ENCODE data around the gene CCP110. TPM values are rescaled to one million over a fixed set of nuclear protein-coding genes. Genes with fewer than 3 reads are reported as not detected.

The CCP110 gene
- total RNA-seq, result 7.8 and 18.8 TPM in 2 replicates

- DNase-seq, result peak; percentile 98
Observed at GRCh38 chr16:19523559-19524355, at the start of gene CCP110. Gene CCP110, plus strand, starts transcription at chr16:19523942. Its CDS starts 3,940 bp downstream, at chr16:19527882.

GRCh38 chr16:19474617-19475016 is 49.1 kb upstream of the CCP110 start:
- DNase-seq, result no peak

- DNase-seq, result no peak
Observed at GRCh38 chr16:19478505-19478904, 45.2 kb upstream of the CCP110 start.

- no peak for DNase-seq
Observed at GRCh38 chr16:19479302-19479721, 44.4 kb upstream of the CCP110 start.

- no peak for DNase-seq
Observed at GRCh38 chr16:19481296-19481695, 42.4 kb upstream of the CCP110 start.

- DNase-seq, result no peak
Observed at GRCh38 chr16:19481769-19482168, 42.0 kb upstream of the CCP110 start.

GRCh38 chr16:19482291-19482690 is 41.5 kb upstream of the CCP110 start:
- DNase-seq, result no peak

GRCh38 chr16:19484096-19484495 is 39.6 kb upstream of the CCP110 start:
- no peak for DNase-seq

- no peak for DNase-seq
Observed at GRCh38 chr16:19485611-19486010, 38.1 kb upstream of the CCP110 start.

- DNase-seq, result no peak
Observed at GRCh38 chr16:19486051-19486450, 37.7 kb upstream of the CCP110 start.

GRCh38 chr16:19486750-19487325 is 36.9 kb upstream of the CCP110 start:
- no peak for DNase-seq

- no peak for DNase-seq
Observed at GRCh38 chr16:19488213-19488640, 35.5 kb upstream of the CCP110 start.

GRCh38 chr16:19490619-19491018 is 33.1 kb upstream of the CCP110 start:
- DNase-seq, result no peak

GRCh38 chr16:19497176-19497575 is 26.6 kb upstream of the CCP110 start:
- no peak for DNase-seq

- DNase-seq, result no peak
Observed at GRCh38 chr16:19499006-19499405, 24.7 kb upstream of the CCP110 start.

GRCh38 chr16:19499481-19499880 is 24.3 kb upstream of the CCP110 start:
- DNase-seq, result no peak

- peak; percentile 87 for DNase-seq
Observed at GRCh38 chr16:19502395-19503131, 21.2 kb upstream of the CCP110 start.

- no peak for DNase-seq
Observed at GRCh38 chr16:19503461-19504075, 20.2 kb upstream of the CCP110 start.

- peak; percentile 81 for DNase-seq
Observed at GRCh38 chr16:19505600-19506303, 18.0 kb upstream of the CCP110 start.

- DNase-seq, result no peak
Observed at GRCh38 chr16:19506965-19507364, 16.8 kb upstream of the CCP110 start.

- DNase-seq, result no peak
Observed at GRCh38 chr16:19507867-19508266, 15.9 kb upstream of the CCP110 start.

- no peak for DNase-seq
Observed at GRCh38 chr16:19512297-19512696, 11.4 kb upstream of the CCP110 start.

Data from dermis blood vessel endothelial cell (primary cell).